Left renal pelvis (tissue), 4 donors: ENCODE results near the gene DDX51. TPM values are rescaled to one million over a fixed set of nuclear protein-coding genes. Genes with fewer than 3 reads are reported as not detected.

Source experiments
- DNase-seq, 4 donors: peaks; one replicate each; pipeline ENCODE4 v3.0.0-alpha.2; 2013; ENCODE audit warnings: low read depth in 4 of 4, low spot score in 3 of 4
- polyA plus RNA-seq, 4 donors: library from polyadenylated mRNA; unstranded; fragments of 120-200 nt; gene quantifications; one replicate each; pipeline ENCODE4 v1.2.1, GENCODE V29; 2013; ENCODE audit not compliant: insufficient read length in 4 of 4

Gene DDX51
- polyA plus RNA-seq, 4 donors, result 10.5 to 24.4 (median 16.3) TPM

DNA sequence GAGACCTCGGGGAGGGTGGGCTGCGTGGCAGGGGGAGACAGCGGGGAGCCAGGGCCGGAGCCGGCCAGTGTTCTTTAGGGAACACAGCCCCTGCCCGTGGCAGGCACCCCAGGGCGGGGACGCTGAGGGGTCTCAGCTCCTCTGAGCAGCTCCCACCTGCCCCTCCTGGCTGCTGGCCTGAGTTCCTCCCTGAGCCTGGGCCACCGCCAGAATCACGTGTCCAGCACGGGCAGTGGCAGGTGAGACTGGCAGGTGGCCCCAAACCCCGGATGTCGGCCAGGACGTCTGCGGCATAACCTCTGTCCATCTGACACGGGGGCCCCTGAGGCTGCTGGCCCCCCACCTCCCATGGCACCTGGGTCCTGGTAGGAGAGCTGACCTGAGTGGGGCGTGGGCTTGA is 25.3 kb upstream of the DDX51 start:
- DNase-seq, result no peak

DNA sequence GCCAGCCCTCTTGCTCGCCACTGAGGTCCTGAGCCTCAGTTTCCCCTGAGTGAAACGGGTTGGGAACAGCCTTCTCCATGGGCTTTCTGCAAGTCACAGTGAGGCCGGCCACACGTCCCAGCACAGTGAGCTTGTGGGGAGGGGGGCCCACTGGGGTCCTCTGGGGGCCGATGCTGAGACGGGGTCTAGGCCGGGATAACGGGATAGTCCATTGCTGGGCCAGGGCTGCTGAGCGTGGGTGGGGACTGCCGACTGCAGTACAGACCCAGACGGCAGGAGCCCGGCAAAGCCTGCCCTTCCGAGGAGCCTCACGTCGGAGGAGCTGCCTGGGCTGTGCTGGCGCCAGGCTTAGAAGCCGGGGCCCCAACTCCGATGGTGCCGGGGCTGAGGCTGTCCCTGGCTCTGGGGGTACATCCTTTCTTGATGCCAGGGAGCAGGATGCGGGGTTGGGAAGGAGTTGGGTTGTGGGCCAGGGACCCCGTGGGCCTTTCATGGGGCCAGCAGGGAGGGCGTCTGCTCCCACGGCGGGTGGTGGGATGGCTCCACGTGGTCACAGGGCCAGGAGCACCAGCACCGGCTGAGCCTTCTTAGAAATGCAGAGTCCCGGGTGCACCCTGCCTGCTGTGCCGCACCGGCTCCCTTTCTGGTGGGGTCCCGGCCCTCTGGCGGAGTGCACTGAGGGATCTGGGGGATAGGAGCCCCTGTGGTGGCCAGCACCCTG is 24.4 kb upstream of the DDX51 start:
- no peak for DNase-seq

DNA sequence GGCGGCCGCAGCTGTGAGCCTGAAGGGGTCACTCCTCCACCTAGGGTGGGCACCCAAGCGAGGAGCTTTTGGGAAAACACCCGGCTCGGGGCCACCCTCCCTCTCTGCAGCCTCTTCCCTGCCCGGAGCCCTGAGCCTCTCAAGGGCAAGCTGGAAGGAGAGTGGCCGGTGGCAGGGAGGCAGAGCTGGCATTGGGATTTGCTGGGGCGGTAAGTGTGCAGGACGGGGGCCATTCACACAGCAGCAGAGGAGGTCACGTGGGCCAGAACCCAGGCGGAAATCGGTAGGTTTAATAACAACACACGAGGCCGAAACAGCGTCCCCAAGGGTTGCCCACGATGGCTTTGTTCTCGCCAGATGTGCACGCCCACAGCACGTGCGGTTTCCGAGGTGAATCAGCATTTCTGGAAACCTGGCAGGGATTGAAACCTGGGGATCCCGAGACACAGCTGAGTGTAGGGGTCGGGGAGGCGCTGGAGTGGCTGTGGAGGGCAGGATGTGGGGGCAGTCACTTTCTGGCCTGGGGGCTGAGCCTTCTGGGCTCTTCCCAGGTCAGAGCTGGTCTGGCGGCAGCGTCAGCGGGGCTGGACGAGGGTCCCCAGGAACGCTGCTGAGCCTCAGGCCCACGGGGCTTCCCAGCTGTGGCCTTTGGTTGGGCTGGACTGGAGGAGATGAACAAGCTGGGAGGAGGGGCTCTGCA is 23.6 kb upstream of the DDX51 start:
- DNase-seq, result no peak

GRCh38 chr12:132166801-132167591 is 22.9 kb upstream of the DDX51 start:
- no peak for DNase-seq

DNA sequence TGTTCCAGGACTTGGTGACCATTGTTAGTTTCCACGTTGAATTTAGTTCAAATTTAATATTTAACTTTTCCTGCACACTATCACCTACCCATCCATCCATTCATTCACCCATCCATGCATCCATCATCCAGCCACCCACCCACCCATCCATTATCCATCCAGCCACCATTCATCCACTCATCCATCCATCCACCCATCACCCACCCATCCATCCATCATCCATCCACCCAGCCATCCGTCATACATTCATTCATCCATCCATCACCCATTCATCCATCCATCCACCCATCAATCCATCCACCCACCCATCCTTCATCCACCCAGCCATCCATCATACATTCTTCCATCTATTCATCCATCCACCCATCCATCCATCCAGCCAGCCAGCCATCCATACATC is 22.0 kb upstream of the DDX51 start:
- DNase-seq, result no peak

- no peak for DNase-seq
Observed at GRCh38 chr12:132165584-132165983, 21.5 kb upstream of the DDX51 start.

- DNase-seq, result no peak
Observed at GRCh38 chr12:132164426-132164825, 20.3 kb upstream of the DDX51 start.

DNA sequence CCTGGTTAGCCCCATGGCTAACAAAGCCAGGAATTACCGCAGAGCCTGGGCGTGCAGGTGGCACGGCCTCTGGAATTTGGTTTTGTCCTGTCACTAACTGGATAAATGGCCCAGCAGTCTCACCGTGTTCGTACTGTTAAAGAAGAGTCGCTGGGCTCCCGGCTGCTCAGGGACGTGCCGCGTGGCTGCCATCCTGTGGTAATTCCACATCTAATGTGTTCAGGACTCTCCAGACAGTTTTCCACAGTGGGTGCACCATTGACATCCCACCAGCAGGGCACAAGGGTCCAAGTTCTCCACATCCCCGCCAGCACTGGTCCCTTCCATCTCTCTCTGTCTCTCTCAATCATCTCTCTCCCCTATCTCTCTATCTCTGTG is 19.8 kb upstream of the DDX51 start:
- no peak for DNase-seq

- no peak for DNase-seq
Observed at GRCh38 chr12:132163041-132163910, 19.2 kb upstream of the DDX51 start.

DNA sequence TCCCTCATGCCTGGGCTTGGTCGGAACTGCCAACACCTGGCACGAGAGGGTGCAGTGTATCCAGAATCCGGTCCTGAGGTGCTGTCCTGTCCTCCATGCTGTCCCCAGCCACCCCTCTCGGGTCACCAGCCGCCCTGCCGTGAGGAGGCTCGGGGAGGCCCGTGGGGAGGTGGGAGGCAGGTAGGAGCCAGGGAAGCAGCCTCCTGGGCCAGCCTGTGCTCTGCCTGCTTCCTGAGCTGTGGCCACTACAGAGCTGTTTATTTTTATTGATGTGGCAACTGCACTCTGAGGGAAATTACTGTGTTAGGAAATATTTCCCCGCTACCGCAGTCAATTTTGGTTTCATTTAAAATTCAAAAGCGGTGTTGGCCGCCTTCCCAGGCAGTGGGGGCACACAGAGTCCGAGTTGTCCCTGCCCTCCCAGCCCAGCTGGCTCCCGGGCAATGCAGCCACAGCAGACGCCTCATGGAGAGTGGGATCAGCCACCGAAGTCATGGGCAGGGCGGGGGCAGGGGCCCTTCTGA is 18.5 kb upstream of the DDX51 start:
- no peak for DNase-seq

- DNase-seq, result no peak
Observed at GRCh38 chr12:132161796-132162507, 17.8 kb upstream of the DDX51 start.

DNA sequence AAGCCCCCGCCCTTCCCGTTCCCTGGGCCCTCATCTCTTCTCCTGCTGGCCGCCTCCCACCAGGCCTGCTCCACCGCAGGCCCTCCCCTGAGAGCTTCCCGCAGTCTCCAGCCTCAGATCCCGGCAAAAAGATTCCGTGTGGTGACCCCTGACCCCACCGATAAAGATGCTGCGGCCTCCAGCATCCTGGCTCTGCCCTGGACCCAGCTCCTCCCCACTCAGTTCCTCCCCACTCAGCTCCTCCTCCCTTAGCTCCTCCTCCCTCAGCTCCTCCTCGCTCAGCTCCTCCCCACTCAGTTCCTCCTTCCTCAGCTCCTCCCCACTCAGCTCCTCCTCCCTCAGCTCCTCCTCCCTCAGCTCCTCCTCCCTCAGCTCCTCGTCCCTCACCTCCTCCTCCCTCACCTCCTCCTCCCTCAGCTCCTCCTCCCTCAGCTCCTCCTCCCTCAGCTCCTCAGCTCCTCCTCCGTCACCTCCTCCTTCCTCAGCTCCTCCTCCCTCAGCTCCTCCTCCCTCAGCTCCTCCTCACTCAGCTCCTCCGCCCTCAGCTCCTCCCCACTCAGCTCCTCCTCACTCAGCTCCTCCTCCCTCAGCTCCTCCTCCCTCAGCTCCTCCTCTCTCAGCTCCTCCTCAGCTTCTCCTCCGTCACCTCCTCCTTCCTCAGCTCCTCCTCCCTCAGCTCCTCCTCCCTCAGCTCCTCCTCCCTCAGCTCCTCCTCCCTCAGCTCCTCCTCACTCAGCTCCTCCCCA is 17.1 kb upstream of the DDX51 start:
- no peak for DNase-seq

GRCh38 chr12:132160601-132161035 is 16.5 kb upstream of the DDX51 start:
- no peak for DNase-seq

GRCh38 chr12:132160016-132160415 is 15.9 kb upstream of the DDX51 start:
- DNase-seq, result no peak

DNA sequence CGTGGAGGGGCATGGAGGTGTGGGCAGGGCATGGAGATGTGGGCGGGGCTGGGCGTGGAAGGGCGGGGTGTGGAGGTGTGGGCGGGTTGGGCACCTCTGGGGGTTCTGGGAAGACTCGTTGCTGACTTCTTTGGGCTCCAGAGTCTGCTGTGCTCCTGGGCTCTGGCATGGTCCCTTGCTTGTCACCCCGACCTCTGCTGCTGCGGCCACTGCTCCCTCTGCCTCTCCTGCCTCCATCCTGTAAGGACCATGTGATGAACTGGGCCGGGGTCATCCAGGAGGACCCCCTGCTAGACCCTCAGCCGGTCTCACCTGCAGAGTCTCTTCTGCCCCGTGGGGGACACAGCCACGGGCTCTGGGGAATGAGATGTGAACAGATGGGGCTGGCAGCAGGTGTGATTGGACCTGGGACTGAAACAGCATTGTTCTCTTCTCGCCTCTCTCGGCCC is 15.5 kb upstream of the DDX51 start:
- no peak for DNase-seq

GRCh38 chr12:132158677-132159554 is 14.8 kb upstream of the DDX51 start:
- DNase-seq, result no peak

DNA sequence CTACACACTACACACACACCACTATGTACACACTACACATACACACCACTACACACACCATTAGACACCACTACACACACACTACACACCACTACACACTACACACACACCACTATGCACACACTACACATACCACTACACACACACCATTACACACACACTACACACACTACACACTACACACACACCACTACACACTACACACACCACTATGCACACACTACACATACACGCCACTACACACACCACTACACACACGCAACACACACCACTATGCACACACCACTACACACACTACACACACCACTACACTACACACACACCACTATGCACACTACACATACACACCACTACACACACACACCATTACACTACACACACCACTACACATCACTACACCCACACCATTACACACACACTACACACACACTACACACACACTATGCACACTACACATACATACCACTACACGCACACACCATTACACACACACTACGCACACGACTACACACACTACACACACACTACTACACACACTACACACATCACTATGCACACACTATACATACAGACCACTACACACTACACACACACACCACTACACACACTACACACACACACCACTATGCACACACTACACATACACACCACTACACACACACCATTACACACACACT is 13.8 kb upstream of the DDX51 start:
- DNase-seq, result no peak
